Trophoblast cell (in vitro differentiated cells and primary cell): ENCODE measurements around the gene DPH1.

Experiments used
- DNase-seq, 2 donors: peaks; one replicate each; pipeline ENCODE4 v3.0.0-alpha.2; 2016
- H2AFZ ChIP-seq: 2 replicates; pipeline ENCODE4 v1.6.1; 2013; ENCODE audit warnings: low read length, moderate library complexity, mild to moderate bottlenecking; ENCODE audit not compliant: insufficient read depth, poor library complexity
- H2AK5ac ChIP-seq: 2 replicates; pipeline ENCODE4 v1.6.1; 2013; ENCODE audit warnings: mild to moderate bottlenecking, low read length
- H2BK120ac ChIP-seq: 2 replicates; pipeline ENCODE4 v1.6.1; 2013; ENCODE audit warnings: low read length, mild to moderate bottlenecking, moderate library complexity; ENCODE audit not compliant: insufficient read depth, poor library complexity
- H2BK12ac ChIP-seq: 2 replicates; pipeline ENCODE4 v1.6.1; 2013; ENCODE audit warnings: mild to moderate bottlenecking, low read length, moderate library complexity
- H2BK5ac ChIP-seq: 2 replicates; pipeline ENCODE4 v1.6.1; 2013; ENCODE audit warnings: low read length, low read depth, moderate library complexity, mild to moderate bottlenecking; ENCODE audit not compliant: poor library complexity
- H3K14ac ChIP-seq: 2 replicates; pipeline ENCODE4 v1.6.1; 2013; ENCODE audit warnings: mild to moderate bottlenecking, low read length
- H3K18ac ChIP-seq: 2 replicates; pipeline ENCODE4 v1.6.1; 2013; ENCODE audit warnings: mild to moderate bottlenecking, low read length
- H3K23ac ChIP-seq: 2 replicates; pipeline ENCODE4 v1.6.1; 2013; ENCODE audit warnings: low read length
- H3K27ac ChIP-seq: 2 replicates; pipeline ENCODE4 v1.5.1; 2013; ENCODE audit warnings: low read depth, mild to moderate bottlenecking, inconsistent platforms, low read length, moderate library complexity
- H3K27me3 ChIP-seq: 2 replicates; pipeline ENCODE4 v1.6.1; 2013; ENCODE audit warnings: inconsistent platforms, mild to moderate bottlenecking, low read length, moderate library complexity; ENCODE audit not compliant: insufficient read depth
- H3K36me3 ChIP-seq, 2 experiments: 1 replicate in 1 of 2; 2 replicates in 1 of 2; pipeline ENCODE4 v1.6.1; 2013; ENCODE audit warnings: low read length in 2 of 2, mild to moderate bottlenecking in 2 of 2, moderate library complexity in 1 of 2; ENCODE audit not compliant: insufficient read depth in 2 of 2, control insufficient read depth in 1 of 2
- H3K4ac ChIP-seq: 2 replicates; pipeline ENCODE4 v1.6.1; 2013; ENCODE audit warnings: low read depth, mild to moderate bottlenecking, low read length, moderate library complexity
- H3K4me1 ChIP-seq, 2 experiments: 1 replicate in 1 of 2; 2 replicates in 1 of 2; pipeline ENCODE4 v1.6.1; 2013; ENCODE audit warnings: low read length in 2 of 2, mild to moderate bottlenecking in 2 of 2, moderate library complexity in 1 of 2; ENCODE audit not compliant: insufficient read depth in 2 of 2, control insufficient read depth in 1 of 2
- H3K4me2 ChIP-seq: 2 replicates; pipeline ENCODE4 v1.6.1; 2013; ENCODE audit warnings: inconsistent platforms, mild to moderate bottlenecking, low read length, moderate library complexity
- H3K4me3 ChIP-seq: 2 replicates; pipeline ENCODE4 v1.5.1; 2013; ENCODE audit warnings: mild to moderate bottlenecking, low read depth, low read length, inconsistent platforms
- H3K79me1 ChIP-seq: one replicate; pipeline ENCODE4 v1.6.1; 2013; ENCODE audit warnings: low read length
- H3K79me2 ChIP-seq: 2 replicates; pipeline ENCODE4 v1.6.1; 2013; ENCODE audit warnings: low read length, mild to moderate bottlenecking; ENCODE audit not compliant: control insufficient read depth, insufficient read depth, poor library complexity
- H3K9ac ChIP-seq: 2 replicates; pipeline ENCODE4 v1.6.1; 2013; ENCODE audit warnings: mild to moderate bottlenecking, low read length
- H3K9me3 ChIP-seq: 2 replicates; pipeline ENCODE4 v1.6.1; 2013; ENCODE audit warnings: low read depth, mild to moderate bottlenecking, control low read depth, inconsistent platforms, low read length; ENCODE audit not compliant: insufficient read depth
- H4K12ac ChIP-seq: 2 replicates; pipeline ENCODE4 v1.6.1; 2013; ENCODE audit warnings: low read depth, mild to moderate bottlenecking, low read length, moderate library complexity
- H4K8ac ChIP-seq: 2 replicates; pipeline ENCODE4 v1.6.1; 2013; ENCODE audit warnings: low read depth, mild to moderate bottlenecking, low read length, moderate library complexity
- H4K91ac ChIP-seq: one replicate; pipeline ENCODE4 v1.6.1; 2013; ENCODE audit warnings: low read depth, mild to moderate bottlenecking, low read length, moderate library complexity
- WGBS: extraction: QIAGEN DNeasy Blood & Tissue Kit; methylation state at CpG from one replicate; pipeline ENCODE4 v1.1.7; 2013; ENCODE audit warnings: missing lambda C conversion rate; ENCODE audit not compliant: insufficient read length, insufficient coverage; ENCODE audit errors: extremely low coverage; 5-methylcytosine and 5-hydroxymethylcytosine counted together

The DPH1 gene

GRCh38 chr17:2068031-2068518 lies 38.1 kb downstream of the DPH1 start:
- peak overlapping the region; percentile 77 for H3K14ac ChIP-seq
- no peak overlapping the region for H3K4me2 ChIP-seq
- no peak overlapping the region for H3K23ac ChIP-seq
- H3K36me3 ChIP-seq, result peaks cover 16 to 26% of the 10 kb centered on the region in 2 experiments
- H2AK5ac ChIP-seq, result no peak overlapping the region
- H4K8ac ChIP-seq, result peak overlapping the region; percentile 57
- no peak overlapping the region for H4K12ac ChIP-seq
- peak overlapping the region; percentile 81 for H2BK12ac ChIP-seq
- peak overlapping the region; percentile 90 for H2BK5ac ChIP-seq
- H3K79me1 ChIP-seq, result peaks cover 25% of the 10 kb centered on the region
- peak overlapping the region; percentile 89 for H4K91ac ChIP-seq
- H3K27me3 ChIP-seq, result no peaks in the 10 kb centered on the region
- no peak overlapping the region for H2AFZ ChIP-seq
- H3K4me1 ChIP-seq, result peaks cover 47 to 58% of the 10 kb centered on the region in 2 experiments
- no CpG with 5 or more reads among the region's 6 CpGs for WGBS
- no peak overlapping the region for H3K4ac ChIP-seq
- DNase-seq, result peak; percentile 49 to 54
- H3K9ac ChIP-seq, result no peak overlapping the region
- H3K79me2 ChIP-seq, result peaks cover 9% of the 10 kb centered on the region
- peak overlapping the region; percentile 74 for H3K27ac ChIP-seq
- H2BK120ac ChIP-seq, result peak overlapping the region; percentile 73
- H3K9me3 ChIP-seq, result no peaks in the 10 kb centered on the region
- H3K4me3 ChIP-seq, result no peak overlapping the region
- peak overlapping the region; percentile 66 for H3K18ac ChIP-seq

- Histone ChIP-seq H3K9ac (no peak overlapping the region), H3K27ac (peak overlapping the region; percentile 74), H3K4ac (no peak overlapping the region), H3K79me1 (peaks cover 25% of the 10 kb centered on the region), H3K79me2 (peaks cover 9% of the 10 kb centered on the region), H2AFZ (no peak overlapping the region), H3K9me3 (no peaks in the 10 kb centered on the region), H3K36me3 (peaks cover 16 to 26% of the 10 kb centered on the region in 2 experiments), H4K91ac (peak overlapping the region; percentile 89), H3K23ac (no peak overlapping the region), H3K4me2 (no peak overlapping the region), H3K4me3 (no peak overlapping the region), H3K18ac (no peak overlapping the region), H4K8ac (no peak overlapping the region), H3K27me3 (no peaks in the 10 kb centered on the region), H2BK120ac (no peak overlapping the region), H2AK5ac (no peak overlapping the region), H4K12ac (no peak overlapping the region), H3K4me1 (peaks cover 43 to 54% of the 10 kb centered on the region in 2 experiments), H2BK12ac (no peak overlapping the region), H2BK5ac (no peak overlapping the region), H3K14ac (no peak overlapping the region)
- no CpG with 5 or more reads among the region's 15 CpGs for WGBS
- no peak for DNase-seq
Measured at GRCh38 chr17:2068519-2069051, 38.6 kb downstream of the DPH1 start.

GRCh38 chr17:2070241-2071023 lies 40.5 kb downstream of the DPH1 start:
- Histone ChIP-seq H3K4me2 (no peak overlapping the region), H3K27ac (no peak overlapping the region), H3K4ac (no peak overlapping the region), H3K79me1 (peaks cover 26% of the 10 kb centered on the region), H3K27me3 (no peaks in the 10 kb centered on the region), H2BK12ac (no peak overlapping the region), H3K36me3 (peaks cover 7 to 18% of the 10 kb centered on the region in 2 experiments), H3K79me2 (peaks cover 9% of the 10 kb centered on the region), H4K8ac (no peak overlapping the region), H3K9me3 (no peaks in the 10 kb centered on the region), H3K4me1 (peaks cover 41 to 48% of the 10 kb centered on the region in 2 experiments), H4K91ac (no peak overlapping the region), H3K18ac (no peak overlapping the region), H3K14ac (no peak overlapping the region), H3K23ac (no peak overlapping the region), H2BK5ac (no peak overlapping the region), H2AFZ (no peak overlapping the region), H3K4me3 (no peak overlapping the region), H2AK5ac (no peak overlapping the region), H3K9ac (no peak overlapping the region), H2BK120ac (no peak overlapping the region), H4K12ac (no peak overlapping the region)
- peak in 1 of 2 donors; percentile 31 for DNase-seq
- WGBS, result no CpG with 5 or more reads among the region's 13 CpGs

- H2BK12ac ChIP-seq, result peak overlapping the region; percentile 47
- no CpG with 5 or more reads among the region's 6 CpGs for WGBS
- no peak overlapping the region for H3K23ac ChIP-seq
- no peak overlapping the region for H4K91ac ChIP-seq
- H3K79me2 ChIP-seq, result peaks cover 9% of the 10 kb centered on the region
- H3K4me2 ChIP-seq, result no peak overlapping the region
- no peak overlapping the region for H4K12ac ChIP-seq
- no peak overlapping the region for H4K8ac ChIP-seq
- peaks cover 27% of the 10 kb centered on the region for H3K79me1 ChIP-seq
- no peak overlapping the region for H3K18ac ChIP-seq
- H3K9me3 ChIP-seq, result no peaks in the 10 kb centered on the region
- peaks cover 41 to 48% of the 10 kb centered on the region in 2 experiments for H3K4me1 ChIP-seq
- H3K27ac ChIP-seq, result no peak overlapping the region
- H2AK5ac ChIP-seq, result no peak overlapping the region
- H2AFZ ChIP-seq, result no peak overlapping the region
- peaks cover 5 to 18% of the 10 kb centered on the region in 2 experiments for H3K36me3 ChIP-seq
- DNase-seq, result peak in 1 of 2 donors; percentile 11
- H3K4me3 ChIP-seq, result no peak overlapping the region
- no peak overlapping the region for H3K4ac ChIP-seq
- H2BK5ac ChIP-seq, result no peak overlapping the region
- H3K27me3 ChIP-seq, result no peaks in the 10 kb centered on the region
- no peak overlapping the region for H3K14ac ChIP-seq
- no peak overlapping the region for H2BK120ac ChIP-seq
- no peak overlapping the region for H3K9ac ChIP-seq
Measured at GRCh38 chr17:2071024-2071385, 41.1 kb downstream of the DPH1 start.
